ENCODE data around the gene VAV2. TPM values are rescaled to one million over a fixed set of nuclear protein-coding genes. Genes with fewer than 3 reads are reported as not detected.
A peak's percentile ranks its signal among the peaks of the same experiment; 100 is the strongest.

VAV2 gene
- total RNA-seq, 1 donor from 2014 or later: 80.6 TPM

DNA sequence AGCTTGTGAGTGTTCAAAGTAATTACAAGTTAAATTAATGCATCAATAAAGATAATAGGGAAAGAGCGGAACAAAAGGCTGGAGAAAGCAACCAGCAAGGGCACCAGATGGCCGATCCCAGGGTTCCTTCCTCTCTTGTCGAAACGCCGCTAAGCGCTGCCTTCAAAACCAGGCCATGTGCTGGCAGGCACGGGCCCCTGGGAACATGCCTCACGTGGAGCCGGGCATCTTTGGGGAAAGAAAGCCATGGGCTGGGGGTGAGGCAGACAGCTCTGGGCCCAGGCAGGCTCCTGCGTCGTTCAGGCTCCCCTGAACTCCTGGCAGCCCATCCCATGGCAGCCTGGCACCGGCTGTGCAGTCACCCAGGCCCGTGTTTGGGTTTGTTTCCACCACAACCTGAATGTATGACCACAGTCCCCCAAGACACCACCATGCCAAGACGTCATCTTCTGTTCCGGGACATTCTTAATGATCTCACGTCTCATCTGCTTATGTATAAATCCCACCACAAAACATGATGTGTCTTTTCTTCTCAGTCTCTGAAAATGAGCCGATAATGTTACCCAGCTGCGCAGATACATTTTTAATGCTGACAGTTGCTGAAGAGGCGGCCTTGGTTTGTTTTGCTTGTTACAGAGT, 143.5 kb downstream of the VAV2 start:
- Mint-ChIP-seq H3K27ac (no peak overlapping the region), H3K36me3 (ENCODE audit: insufficient read depth) (peaks cover 4% of the 10 kb centered on the region), H3K27me3 (no peaks in the 10 kb centered on the region), H3K9me3 (ENCODE audit: low read depth) (no peaks in the 10 kb centered on the region), H3K4me1 (ENCODE audit: low read depth) (no peaks in the 10 kb centered on the region), H3K4me3 (ENCODE audit: low read depth) (no peak overlapping the region)
- no peak for TF ChIP-seq CTCF (IDR thresholded peaks at IDR 0.05; ENCODE audit: unreplicated experiment)
- no peak for DNase-seq (ENCODE audit: low spot score, unreplicated experiment)

DNA sequence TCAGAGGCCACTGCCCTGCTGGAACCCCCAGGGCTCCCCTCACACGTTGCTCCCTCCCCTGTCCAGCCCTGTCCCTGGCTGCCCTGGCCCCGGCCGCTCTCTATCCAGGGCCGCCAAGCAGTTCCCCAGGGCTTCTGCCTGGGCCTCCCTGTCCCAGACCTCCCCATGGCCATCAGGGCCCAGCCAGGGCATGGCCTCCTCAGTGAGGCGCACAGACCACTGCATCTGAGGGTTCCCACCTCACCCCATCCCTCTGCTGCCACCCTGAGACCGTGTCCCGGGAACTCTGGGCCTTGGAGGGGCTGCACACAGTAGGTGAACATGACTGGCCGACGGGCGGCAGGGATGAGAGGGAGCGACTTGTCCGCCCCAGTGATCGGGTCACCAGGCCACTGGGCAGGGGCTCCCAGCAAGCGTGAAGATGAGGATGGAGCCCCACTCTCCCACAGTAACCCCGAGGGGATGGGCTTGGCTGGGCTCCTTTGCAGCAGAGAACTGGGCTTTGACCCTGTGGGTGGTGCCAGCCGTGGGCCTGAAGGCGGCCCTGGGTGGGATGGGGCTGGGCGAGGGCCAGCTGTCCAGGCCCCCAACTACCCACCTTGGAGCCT, 145.5 kb downstream of the VAV2 start:
- no peak for DNase-seq (ENCODE audit: low spot score, unreplicated experiment)
- H3K36me3 Mint-ChIP-seq (ENCODE audit: insufficient read depth): peaks cover 4% of the 10 kb centered on the region
- H3K4me3 Mint-ChIP-seq (ENCODE audit: low read depth): no peak overlapping the region
- no peak for TF ChIP-seq CTCF (IDR thresholded peaks at IDR 0.05; ENCODE audit: unreplicated experiment)
- no peaks in the 10 kb centered on the region for H3K9me3 Mint-ChIP-seq (ENCODE audit: low read depth)
- H3K27me3 Mint-ChIP-seq: no peaks in the 10 kb centered on the region
- H3K27ac Mint-ChIP-seq: no peak overlapping the region
- H3K4me1 Mint-ChIP-seq (ENCODE audit: low read depth): no peaks in the 10 kb centered on the region

- H3K27ac Mint-ChIP-seq: no peak overlapping the region
- no peak for DNase-seq (ENCODE audit: low spot score, unreplicated experiment)
- no peak for TF ChIP-seq CTCF (IDR thresholded peaks at IDR 0.05; ENCODE audit: unreplicated experiment)
- H3K4me3 Mint-ChIP-seq (ENCODE audit: low read depth): no peak overlapping the region
- H3K27me3 Mint-ChIP-seq: no peaks in the 10 kb centered on the region
- H3K4me1 Mint-ChIP-seq (ENCODE audit: low read depth): peaks cover 4% of the 10 kb centered on the region
- peaks cover 4% of the 10 kb centered on the region for H3K36me3 Mint-ChIP-seq (ENCODE audit: insufficient read depth)
- H3K9me3 Mint-ChIP-seq (ENCODE audit: low read depth): no peaks in the 10 kb centered on the region
These were observed 146.7 kb downstream of the VAV2 start for GRCh38 chr9:133845440-133845839.

DNA sequence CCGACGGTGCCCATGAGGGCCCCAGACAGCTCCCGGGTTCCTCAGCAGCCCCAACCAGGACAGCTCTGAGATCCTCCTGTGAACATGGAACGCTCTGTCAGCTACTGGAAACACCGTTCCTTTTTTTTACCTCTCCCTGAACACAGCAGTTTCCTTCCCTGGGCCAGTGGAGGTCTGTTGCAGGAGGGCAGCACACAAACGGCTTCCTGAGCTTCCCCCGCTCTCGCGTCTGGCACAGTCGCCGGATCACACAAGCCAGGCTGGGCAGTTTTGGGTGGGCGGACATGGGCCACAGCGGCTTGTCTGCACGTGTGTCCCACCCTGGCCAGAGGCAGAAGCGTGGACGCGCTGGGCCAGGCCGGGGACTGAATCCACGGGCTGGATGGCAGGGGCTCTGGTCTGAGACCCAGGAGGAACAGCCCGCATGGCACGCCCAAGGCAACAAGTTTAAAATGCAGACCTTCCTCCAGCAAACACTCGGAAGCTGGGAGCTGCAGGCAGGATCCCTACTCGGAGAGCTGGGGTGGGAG, 147.2 kb downstream of the VAV2 start:
- Mint-ChIP-seq H3K9me3 (ENCODE audit: low read depth) (no peaks in the 10 kb centered on the region), H3K4me1 (ENCODE audit: low read depth) (peaks cover 9% of the 10 kb centered on the region), H3K27ac (no peak overlapping the region), H3K27me3 (no peaks in the 10 kb centered on the region), H3K4me3 (ENCODE audit: low read depth) (no peak overlapping the region), H3K36me3 (ENCODE audit: insufficient read depth) (peaks cover 4% of the 10 kb centered on the region)
- no peak for DNase-seq (ENCODE audit: low spot score, unreplicated experiment)
- TF ChIP-seq CTCF (IDR thresholded peaks at IDR 0.05; ENCODE audit: unreplicated experiment): no peak

GRCh38 chr9:133844398-133844784, 147.7 kb downstream of the VAV2 start:
- Mint-ChIP-seq H3K36me3 (ENCODE audit: insufficient read depth) (peaks cover 3% of the 10 kb centered on the region), H3K4me1 (ENCODE audit: low read depth) (peaks cover 12% of the 10 kb centered on the region), H3K27ac (peak overlapping the region; percentile 59), H3K4me3 (ENCODE audit: low read depth) (no peak overlapping the region), H3K27me3 (no peaks in the 10 kb centered on the region), H3K9me3 (ENCODE audit: low read depth) (no peaks in the 10 kb centered on the region)
- DNase-seq (ENCODE audit: low spot score, unreplicated experiment): no peak
- no peak for TF ChIP-seq CTCF (IDR thresholded peaks at IDR 0.05; ENCODE audit: unreplicated experiment)

All from progenitor cell of endocrine pancreas (in vitro differentiated cells).